ENCODE results near the gene H6PD.
A peak's percentile ranks its signal among the peaks of the same experiment; 100 is the strongest.

The H6PD gene, protein sequence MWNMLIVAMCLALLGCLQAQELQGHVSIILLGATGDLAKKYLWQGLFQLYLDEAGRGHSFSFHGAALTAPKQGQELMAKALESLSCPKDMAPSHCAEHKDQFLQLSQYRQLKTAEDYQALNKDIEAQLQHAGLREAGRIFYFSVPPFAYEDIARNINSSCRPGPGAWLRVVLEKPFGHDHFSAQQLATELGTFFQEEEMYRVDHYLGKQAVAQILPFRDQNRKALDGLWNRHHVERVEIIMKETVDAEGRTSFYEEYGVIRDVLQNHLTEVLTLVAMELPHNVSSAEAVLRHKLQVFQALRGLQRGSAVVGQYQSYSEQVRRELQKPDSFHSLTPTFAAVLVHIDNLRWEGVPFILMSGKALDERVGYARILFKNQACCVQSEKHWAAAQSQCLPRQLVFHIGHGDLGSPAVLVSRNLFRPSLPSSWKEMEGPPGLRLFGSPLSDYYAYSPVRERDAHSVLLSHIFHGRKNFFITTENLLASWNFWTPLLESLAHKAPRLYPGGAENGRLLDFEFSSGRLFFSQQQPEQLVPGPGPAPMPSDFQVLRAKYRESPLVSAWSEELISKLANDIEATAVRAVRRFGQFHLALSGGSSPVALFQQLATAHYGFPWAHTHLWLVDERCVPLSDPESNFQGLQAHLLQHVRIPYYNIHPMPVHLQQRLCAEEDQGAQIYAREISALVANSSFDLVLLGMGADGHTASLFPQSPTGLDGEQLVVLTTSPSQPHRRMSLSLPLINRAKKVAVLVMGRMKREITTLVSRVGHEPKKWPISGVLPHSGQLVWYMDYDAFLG

GRCh38 chr1:9234223-9235095 is at the start of gene H6PD:
H6PD (plus strand) TSS chr1:9234774; CDS start chr1:9244935, 10,161 bp downstream.
- peak; percentile 35 to 50 (median 38) for DNase-seq (ENCODE audit: low read depth in 4 of 4, low spot score in 1 of 4)

DNA sequence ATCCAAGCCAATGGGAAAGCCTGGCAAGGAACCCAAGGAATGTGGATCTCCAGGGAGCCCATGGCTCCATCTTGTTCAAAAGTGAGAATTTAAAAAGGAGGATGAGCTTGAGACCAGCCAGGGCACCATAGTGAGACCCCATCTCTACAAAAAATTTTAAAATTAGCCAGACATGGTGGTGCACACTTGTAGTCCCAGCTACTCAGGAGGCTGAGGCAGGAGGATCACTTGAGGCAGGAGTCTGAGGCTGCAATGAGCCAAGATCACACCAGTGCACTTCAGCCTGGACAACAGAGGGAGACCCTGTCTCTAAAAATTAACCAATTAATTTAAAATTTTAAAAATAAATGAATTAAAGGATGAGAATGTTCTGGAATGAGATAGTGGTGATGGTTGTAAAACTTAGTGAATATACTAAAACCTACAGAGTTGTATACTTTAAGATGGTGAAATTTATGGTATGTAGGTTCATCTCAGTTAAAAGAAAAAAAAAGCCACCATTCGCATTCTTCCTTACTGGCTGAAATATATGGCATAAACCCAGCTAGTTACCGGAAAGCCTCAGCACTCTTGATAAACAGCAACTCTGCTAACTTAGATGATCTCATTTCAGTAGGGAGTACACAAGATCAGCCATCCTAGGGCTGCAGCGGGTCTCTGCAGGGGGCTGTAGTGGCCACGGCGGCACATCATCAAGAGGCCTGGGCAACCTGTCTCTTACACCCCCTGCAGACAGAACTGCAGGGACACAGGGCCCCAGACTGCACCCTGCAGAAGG is 48.3 kb upstream of the H6PD start:
- no peak for DNase-seq (ENCODE audit: low read depth in 4 of 4, low spot score in 1 of 4)

- no peak for DNase-seq (ENCODE audit: low read depth in 4 of 4, low spot score in 1 of 4)
Measured at GRCh38 chr1:9187004-9187403, 47.6 kb upstream of the H6PD start.

DNA sequence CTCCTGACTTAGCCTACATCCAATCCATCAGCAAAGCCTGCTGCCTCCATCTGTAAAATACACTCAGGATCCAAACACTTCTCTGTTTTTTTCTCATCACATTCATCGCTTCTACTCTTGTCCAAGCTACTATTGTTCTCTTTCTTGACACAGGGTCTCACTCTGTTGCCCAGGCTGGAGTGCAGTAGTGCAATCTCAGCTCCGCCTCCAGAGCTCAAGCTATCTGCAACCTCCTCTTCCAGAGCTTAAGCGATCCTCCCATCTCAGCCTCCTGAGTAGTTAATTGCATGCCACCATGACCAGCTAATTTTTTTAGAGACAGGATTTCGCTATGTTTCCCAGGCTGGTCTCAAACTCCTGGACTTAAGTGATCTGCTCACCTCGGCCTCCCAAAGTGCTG is 44.3 kb upstream of the H6PD start:
- no peak for DNase-seq (ENCODE audit: low read depth in 4 of 4, low spot score in 1 of 4)

GRCh38 chr1:9191231-9191630 is 43.3 kb upstream of the H6PD start:
- no peak for DNase-seq (ENCODE audit: low read depth in 4 of 4, low spot score in 1 of 4)

GRCh38 chr1:9192578-9193232 is 41.9 kb upstream of the H6PD start:
- DNase-seq (ENCODE audit: low read depth in 4 of 4, low spot score in 1 of 4) = no peak

DNA sequence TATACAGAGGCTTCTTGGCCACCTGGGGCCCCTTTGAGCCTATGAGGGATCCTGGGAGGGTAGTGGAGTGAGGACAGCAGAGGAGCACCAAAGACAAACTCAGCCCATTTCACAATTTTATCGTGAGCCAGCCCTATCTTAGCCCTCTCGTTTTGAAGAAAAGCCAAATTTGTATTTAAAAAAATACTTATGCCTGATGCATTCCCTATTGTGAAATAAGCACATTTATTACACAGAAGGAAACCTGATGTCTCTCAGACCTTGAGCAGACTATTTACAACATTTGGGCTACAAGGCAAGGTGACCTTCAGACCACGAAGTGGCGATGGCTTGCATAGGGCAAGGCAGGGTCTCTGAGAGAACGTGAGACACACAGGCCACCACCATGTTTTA is 41.3 kb upstream of the H6PD start:
- DNase-seq (ENCODE audit: low read depth in 4 of 4, low spot score in 1 of 4) = no peak

DNA sequence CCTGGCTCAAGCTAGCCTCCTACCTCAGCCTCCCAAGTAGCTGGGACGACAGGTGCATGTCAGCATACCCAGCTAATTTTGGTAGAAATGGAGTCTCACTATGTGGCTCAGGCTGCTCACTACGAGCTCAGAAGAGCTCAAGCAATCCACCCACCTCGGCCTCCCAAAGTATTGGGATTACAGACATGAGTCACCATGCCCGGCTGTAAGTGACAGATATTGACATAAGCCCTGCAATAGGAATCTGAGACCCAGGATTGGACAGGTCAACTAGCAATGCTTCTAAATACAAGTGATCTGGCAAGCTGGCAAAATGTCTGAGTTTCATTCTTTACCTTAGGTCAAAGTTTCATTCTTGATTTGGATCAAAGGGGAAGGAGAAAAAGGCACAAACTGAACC is 40.5 kb upstream of the H6PD start:
- no peak for DNase-seq (ENCODE audit: low read depth in 4 of 4, low spot score in 1 of 4)

GRCh38 chr1:9195651-9196050 is 38.9 kb upstream of the H6PD start:
- no peak for DNase-seq (ENCODE audit: low read depth in 4 of 4, low spot score in 1 of 4)

GRCh38 chr1:9196129-9197040 is 38.2 kb upstream of the H6PD start:
- DNase-seq (ENCODE audit: low read depth in 4 of 4, low spot score in 1 of 4) = peak; percentile 35 to 52 (median 44)

DNA sequence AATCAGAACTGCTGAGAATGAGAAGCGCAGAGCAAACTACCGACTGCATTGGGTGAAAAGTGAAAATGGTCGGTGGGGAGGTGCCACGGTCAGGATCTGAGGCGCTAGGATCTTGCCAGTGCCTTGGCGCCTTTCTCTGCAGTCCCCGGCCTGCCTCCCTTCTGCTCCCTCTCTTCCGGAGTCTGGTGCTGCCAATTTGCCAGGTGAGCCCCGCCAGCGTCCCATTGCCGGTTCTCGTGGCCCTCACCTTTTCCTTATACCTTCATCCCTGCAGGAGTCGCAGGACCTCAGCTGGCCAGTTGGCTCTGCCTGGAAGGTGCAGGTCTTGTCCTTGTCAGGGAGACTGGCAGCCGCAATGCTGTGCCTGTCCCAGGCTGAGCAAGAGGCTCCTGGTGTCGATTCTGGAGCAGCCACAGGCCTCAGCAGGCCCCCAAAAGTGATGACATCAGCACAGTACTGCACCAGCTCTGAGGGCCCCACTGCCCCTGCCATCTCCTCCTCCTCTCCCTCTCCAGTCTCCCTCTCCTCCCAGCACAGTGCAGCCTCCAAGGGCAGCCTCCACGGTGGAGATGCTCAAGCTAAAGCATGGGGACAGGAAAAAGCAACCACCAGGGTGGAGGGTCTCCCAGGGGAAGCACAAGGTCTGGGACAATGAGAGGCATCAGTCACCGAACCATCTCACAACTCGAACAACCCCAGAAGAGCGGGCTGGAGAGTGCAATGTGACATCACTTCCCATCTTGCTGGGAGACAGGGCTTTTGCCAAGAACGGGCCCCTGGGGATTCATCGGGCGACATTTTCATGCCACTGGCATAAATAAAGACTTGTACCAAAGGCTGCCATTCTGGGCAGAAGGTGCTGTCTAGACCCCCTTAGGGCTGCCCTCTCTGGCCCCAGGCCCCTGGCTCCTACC is 37.1 kb upstream of the H6PD start:
- DNase-seq (ENCODE audit: low read depth in 4 of 4, low spot score in 1 of 4) = no peak

DNA sequence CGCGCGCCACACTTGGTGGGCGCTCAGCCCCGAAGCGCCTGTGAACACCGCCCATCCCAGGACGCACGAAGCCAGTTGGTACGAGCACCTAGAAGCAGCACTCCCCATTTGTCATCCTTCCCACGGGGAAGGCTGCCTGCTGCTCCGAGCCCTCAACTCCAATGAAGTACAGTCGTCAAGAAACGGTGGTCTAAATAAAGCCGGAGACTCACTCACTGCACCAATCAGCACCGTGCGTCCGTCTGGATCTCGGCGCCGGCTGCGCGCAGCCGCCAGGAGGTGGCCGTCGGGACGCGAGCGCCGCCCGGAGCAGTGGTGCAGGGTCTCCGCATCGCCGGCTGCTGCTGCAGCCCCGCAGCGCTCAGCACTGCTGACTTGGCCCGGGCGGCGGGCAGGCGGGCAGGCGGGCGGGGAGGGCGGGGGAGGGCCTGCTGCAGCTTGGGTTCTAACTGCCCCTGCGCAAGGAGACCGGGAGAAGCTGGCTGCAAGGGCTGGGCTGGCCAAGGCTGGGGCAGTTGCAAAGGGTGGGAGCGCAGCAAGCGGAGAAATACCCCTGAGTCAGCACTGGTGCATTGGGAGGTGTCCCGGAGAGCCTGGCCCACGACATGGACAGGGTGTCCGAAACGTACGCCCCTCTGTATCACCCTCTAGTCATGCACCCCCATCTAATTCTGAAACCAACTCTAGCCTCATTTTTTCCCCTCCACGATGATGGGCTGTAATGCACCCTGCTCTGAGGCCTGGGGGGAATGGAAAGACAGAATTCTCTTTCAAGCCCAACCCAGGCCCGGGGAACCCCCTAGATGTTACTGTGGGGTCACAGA is 35.8 kb upstream of the H6PD start:
- DNase-seq (ENCODE audit: low read depth in 4 of 4, low spot score in 1 of 4) = no peak

- no peak for DNase-seq (ENCODE audit: low read depth in 4 of 4, low spot score in 1 of 4)
Measured at GRCh38 chr1:9200441-9200840, 34.1 kb upstream of the H6PD start.

DNA sequence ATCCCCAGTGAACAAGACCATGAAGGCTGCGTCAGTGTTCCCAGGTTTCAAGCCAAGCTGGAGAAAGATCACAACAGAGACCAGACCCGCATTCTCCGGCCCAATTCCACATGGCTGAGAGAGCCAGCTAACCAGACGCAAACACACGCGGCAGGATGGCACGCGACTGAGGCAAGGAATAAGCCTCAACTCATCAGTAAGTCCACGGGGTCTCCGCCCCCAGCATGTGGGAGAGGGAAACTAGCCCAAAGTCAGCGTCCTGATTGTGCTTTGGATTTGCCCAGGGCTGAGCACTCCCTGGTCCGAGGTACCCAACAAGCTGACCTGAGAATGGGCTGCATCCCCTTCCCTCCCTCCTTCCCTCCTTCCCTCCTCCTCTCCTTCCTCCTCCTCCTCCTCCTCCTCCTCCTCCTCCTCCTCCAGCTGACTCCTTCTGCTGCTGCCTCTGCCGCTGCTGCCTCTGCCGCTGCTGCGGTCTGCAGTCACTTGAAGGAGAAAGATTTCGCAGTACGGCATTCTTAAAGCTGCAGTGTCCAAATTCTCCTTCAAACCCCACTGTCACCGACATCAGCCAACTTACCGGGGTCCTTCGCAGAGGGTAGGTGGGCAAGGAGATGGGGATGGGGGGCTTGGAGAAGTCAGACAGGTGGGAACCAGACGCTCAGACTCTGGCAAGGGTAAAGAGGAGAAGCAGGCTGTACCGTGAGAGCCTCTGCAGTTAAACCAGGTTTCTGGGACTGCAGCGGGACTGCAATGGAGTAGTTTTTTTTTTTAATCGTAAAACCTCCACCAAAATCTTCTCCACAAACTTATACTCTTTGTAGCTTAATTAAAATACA is 33.0 kb upstream of the H6PD start:
- DNase-seq (ENCODE audit: low read depth in 4 of 4, low spot score in 1 of 4) = no peak

DNA sequence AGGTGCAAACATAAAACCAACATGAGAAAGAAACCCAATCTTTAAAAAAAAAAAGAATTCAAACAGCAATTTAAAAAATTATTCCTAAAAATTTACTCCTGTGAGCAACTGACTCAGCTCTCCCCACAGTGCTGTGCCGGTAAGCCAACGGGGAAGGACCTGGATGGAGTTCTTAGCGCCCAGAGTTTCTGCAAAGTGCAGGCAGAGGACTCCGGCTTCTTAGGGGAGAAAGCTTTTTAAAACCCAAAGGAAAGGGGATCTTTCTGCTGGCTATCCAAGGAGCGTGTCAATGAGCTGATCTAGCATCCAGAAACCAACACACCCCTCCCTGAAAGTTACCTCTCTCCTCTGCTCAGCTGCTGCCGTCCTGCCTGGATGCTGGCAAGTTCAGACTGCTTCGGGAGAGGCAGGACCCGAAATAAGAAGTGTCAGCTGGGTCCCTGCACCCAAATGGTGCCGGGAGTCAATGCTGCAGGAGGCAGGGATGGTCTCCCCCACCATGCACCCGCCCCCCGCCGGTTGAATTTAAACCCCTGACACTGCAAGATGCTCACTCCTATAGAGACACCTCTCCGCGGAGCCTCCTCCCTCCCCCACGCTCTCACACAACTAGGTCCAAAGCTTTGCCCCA is 32.2 kb upstream of the H6PD start:
- no peak for DNase-seq (ENCODE audit: low read depth in 4 of 4, low spot score in 1 of 4)

- no peak for DNase-seq (ENCODE audit: low read depth in 4 of 4, low spot score in 1 of 4)
Measured at GRCh38 chr1:9203511-9203982, 31.0 kb upstream of the H6PD start.

All from stimulated activated CD4-positive, alpha-beta T cell treated with anti-CD3 and anti-CD28 coated beads, Interleukin-1b, Interleukin-23, amount 100 ng/mL, for 24 hours (primary cell).